Nucleus accumbens (tissue), 56 donors: Measurements from ENCODE around the gene OR6S1.
"Not testable (repeated sequence)": the region's sequence is repeated elsewhere in the genome, so short reads cannot be mapped to it uniquely, and the experiment has no call there.

ENCODE experiments used
- DNase-seq, 56 donors: peaks; one replicate each; lab custom pipeline; 2025; lab: John Stamatoyannopoulos, UW

The OR6S1 gene

GRCh38 chr14:20632448-20632830 is 9.1 kb downstream of the OR6S1 start:
- DNase-seq: peak in 3 of 56 donors; percentile 33 to 48 (median 33)

- DNase-seq: peak in 29 of 56 donors; percentile 2 to 70 (median 26)
Observed at GRCh38 chr14:20631880-20632389, 9.6 kb downstream of the OR6S1 start.

GRCh38 chr14:20631023-20631879 is 10.2 kb downstream of the OR6S1 start:
- DNase-seq: peak in 21 of 56 donors; percentile 2 to 60 (median 31)

GRCh38 chr14:20630340-20631022 is 11.0 kb downstream of the OR6S1 start:
- DNase-seq: peak in 11 of 56 donors; percentile 6 to 46 (median 21)

GRCh38 chr14:20628063-20628854 is 13.2 kb downstream of the OR6S1 start:
- no peak for DNase-seq

- DNase-seq: no peak
Observed at GRCh38 chr14:20627346-20628027, 14.0 kb downstream of the OR6S1 start.

GRCh38 chr14:20626274-20626673 is 15.2 kb downstream of the OR6S1 start:
- DNase-seq: no peak

GRCh38 chr14:20624495-20625070 is 16.9 kb downstream of the OR6S1 start:
- DNase-seq: peak in 2 of 56 donors; percentile 5 to 13

GRCh38 chr14:20623798-20624197 is 17.7 kb downstream of the OR6S1 start:
- DNase-seq: no peak

- no peak for DNase-seq
Observed at GRCh38 chr14:20622816-20623291, 18.6 kb downstream of the OR6S1 start.

GRCh38 chr14:20620798-20621478 is 20.6 kb downstream of the OR6S1 start:
- DNase-seq: no peak

- DNase-seq: not testable (repeated sequence)
Observed at GRCh38 chr14:20619688-20620087, 21.8 kb downstream of the OR6S1 start.

GRCh38 chr14:20618271-20618749 is 23.2 kb downstream of the OR6S1 start:
- DNase-seq: no peak

- DNase-seq: no peak
Observed at GRCh38 chr14:20617138-20618003, 24.1 kb downstream of the OR6S1 start.

GRCh38 chr14:20615996-20616395 is 25.5 kb downstream of the OR6S1 start:
- DNase-seq: no peak

GRCh38 chr14:20614038-20614840 is 27.3 kb downstream of the OR6S1 start:
- DNase-seq: peak in 11 of 56 donors; percentile 35 to 69 (median 55)
